Uterus (tissue), 4 donors: ENCODE measurements around the gene PC. TPM values are rescaled to one million over a fixed set of nuclear protein-coding genes. Genes with fewer than 3 reads are reported as not detected.
"Not testable (repeated sequence)": the region's sequence is repeated elsewhere in the genome, so short reads cannot be mapped to it uniquely, and the experiment has no call there.

Experiments
- DNase-seq, 2 donors: peaks; one replicate each; pipeline ENCODE4 v3.0.0-alpha.2; 2019 to 2020
- H3K27ac ChIP-seq, 2 donors: fragments of 200-600 bp; sonication (generic); 1 replicate in 1 of 2; 2 replicates in 1 of 2; pipeline ENCODE4 v1.5.1; 2016 to 2018
- H3K27me3 ChIP-seq, 2 donors: fragments of 200-600 bp; sonication (generic); one replicate each; pipeline ENCODE4 v1.5.1; 2018 to 2019; ENCODE audit warnings: control low read depth in 1 of 2
- H3K36me3 ChIP-seq, 2 donors: fragments of 200-600 bp; sonication (generic); one replicate each; pipeline ENCODE4 v1.5.1; 2019; ENCODE audit warnings: control low read depth in 1 of 2
- H3K4me1 ChIP-seq, 2 donors: fragments of 200-600 bp; sonication (generic); one replicate each; pipeline ENCODE4 v1.5.1; 2018 to 2019; ENCODE audit warnings: control low read depth in 1 of 2
- H3K4me3 ChIP-seq, 2 donors: fragments of 200-600 bp; sonication (generic); 1 replicate in 1 of 2; 2 replicates in 1 of 2; pipeline ENCODE4 v1.5.1; 2018 to 2019; ENCODE audit warnings: mild to moderate bottlenecking in 1 of 2
- H3K9me3 ChIP-seq, 2 donors: fragments of 200-600 bp; sonication (generic); one replicate each; pipeline ENCODE4 v1.5.1; 2019; ENCODE audit warnings: control low read depth in 1 of 2
- POLR2A ChIP-seq, 2 donors: fragments of 450-650 bp; IDR thresholded peaks; one replicate each; pipeline ENCODE4 v1.6.1; 2016; ENCODE audit warnings: antibody characterized with exemption in 2 of 2, mild to moderate bottlenecking in 1 of 2, moderate library complexity in 1 of 2
- intact Hi-C: fragments of 100-400 bp; cut with DNase I; formaldehyde crosslinking; loops from one replicate; pipeline ENCODE4 v1.15.1; 2023; ENCODE audit warnings: low total_unique reads
- microRNA-seq: library from miRNA; unstranded; fragments of <30 nt; microRNA quantifications from one replicate; pipeline ENCODE4, GENCODE V29; 2016; ENCODE audit warnings: borderline microRNAs expressed, borderline replicate concordance
- small RNA-seq: library from RNA; depleted of rRNA; stranded (forward); fragments of <200 nt; gene quantifications from one replicate; pipeline ENCODE3, GENCODE V24; 2016
- total RNA-seq, 4 donors: library from RNA; depleted of rRNA in 3 of 4; stranded (reverse); fragments of >200 nt in 3 of 4; gene quantifications; one replicate each; pipeline versions ENCODE4 v1.1.0 to v1.2.4, GENCODE V29; 2014 to 2023
- TF ChIP-seq, protein P1 (sequence below), 4 experiments: fragments of 200-600 bp in 2 of 4; fragments of 450-650 bp in 2 of 4; sonication (generic) in 2 of 4; IDR thresholded peaks; one replicate each; pipeline ENCODE4 v1.5.1; 2016 to 2019; ENCODE audit warnings: antibody characterized with exemption in 4 of 4, mild to moderate bottlenecking in 2 of 4, moderate library complexity in 1 of 4
- donor health status: DM: yes; HTN: yes; CAD: no.

The PC gene
- total RNA-seq, 4 donors from 2014 or later, result 7.1 to 13.8 (median 8.1) TPM

DNA sequence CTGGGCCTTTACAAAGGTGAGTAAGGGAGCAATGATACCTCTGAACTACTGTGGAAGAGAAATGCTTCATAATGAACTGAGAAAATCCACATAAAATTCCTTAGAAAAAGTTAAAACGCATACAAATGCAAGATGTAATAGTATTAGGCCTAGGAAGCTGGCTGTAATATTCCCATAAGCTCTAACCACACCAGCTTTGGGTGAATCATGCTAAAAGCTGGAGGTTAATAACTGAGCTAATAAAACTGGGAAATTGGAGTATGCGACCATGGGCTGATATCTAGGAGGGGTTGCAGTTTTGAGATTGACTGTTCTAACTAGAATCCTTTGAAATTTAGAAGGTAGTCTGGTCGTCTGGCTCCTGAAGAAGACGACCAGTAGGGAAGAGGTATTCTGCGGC is 143.5 kb downstream of the PC start:
- no peak for DNase-seq
- no peaks in the 10 kb centered on the region for H3K27me3 ChIP-seq
- H3K27ac ChIP-seq, result no peak overlapping the region
- H3K36me3 ChIP-seq, result no peaks in the 10 kb centered on the region
- TF ChIP-seq, protein P1, sequence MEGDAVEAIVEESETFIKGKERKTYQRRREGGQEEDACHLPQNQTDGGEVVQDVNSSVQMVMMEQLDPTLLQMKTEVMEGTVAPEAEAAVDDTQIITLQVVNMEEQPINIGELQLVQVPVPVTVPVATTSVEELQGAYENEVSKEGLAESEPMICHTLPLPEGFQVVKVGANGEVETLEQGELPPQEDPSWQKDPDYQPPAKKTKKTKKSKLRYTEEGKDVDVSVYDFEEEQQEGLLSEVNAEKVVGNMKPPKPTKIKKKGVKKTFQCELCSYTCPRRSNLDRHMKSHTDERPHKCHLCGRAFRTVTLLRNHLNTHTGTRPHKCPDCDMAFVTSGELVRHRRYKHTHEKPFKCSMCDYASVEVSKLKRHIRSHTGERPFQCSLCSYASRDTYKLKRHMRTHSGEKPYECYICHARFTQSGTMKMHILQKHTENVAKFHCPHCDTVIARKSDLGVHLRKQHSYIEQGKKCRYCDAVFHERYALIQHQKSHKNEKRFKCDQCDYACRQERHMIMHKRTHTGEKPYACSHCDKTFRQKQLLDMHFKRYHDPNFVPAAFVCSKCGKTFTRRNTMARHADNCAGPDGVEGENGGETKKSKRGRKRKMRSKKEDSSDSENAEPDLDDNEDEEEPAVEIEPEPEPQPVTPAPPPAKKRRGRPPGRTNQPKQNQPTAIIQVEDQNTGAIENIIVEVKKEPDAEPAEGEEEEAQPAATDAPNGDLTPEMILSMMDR (IDR thresholded peaks at IDR 0.05), result no peak
- no peak for TF ChIP-seq POLR2A (IDR thresholded peaks at IDR 0.05)
- no peaks in the 10 kb centered on the region for H3K4me1 ChIP-seq
- no peaks in the 10 kb centered on the region for H3K9me3 ChIP-seq
- intact Hi-C loops, result no loop called here
- no peak overlapping the region for H3K4me3 ChIP-seq

DNA sequence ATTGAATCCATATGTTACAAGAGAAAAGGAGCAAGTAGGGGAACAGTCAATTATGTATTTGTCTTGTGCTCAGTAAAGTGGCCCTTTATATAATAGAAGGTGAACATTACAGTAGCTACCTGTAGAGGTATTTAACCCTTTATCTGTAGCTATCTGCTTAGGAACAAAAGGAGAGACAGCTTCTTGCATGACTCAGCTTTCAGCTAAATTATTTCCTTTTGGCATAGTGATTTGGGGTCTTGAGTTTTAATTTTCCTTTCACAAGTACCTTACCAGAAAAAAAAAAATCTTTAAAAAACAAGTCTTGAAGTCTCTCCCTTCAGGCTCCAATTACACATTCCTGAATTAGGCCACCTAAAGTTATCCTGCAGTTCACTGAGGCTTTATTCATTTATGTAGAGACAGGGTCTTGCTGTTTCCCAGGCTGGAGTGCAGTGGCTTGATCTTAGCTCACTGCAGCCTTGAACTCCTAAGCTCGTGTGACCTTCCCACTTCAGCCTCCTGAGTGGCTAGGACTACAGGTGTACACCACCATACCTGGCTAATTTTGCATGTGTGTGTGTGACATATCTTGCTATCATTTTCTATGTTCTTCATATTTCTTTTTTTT is 147.5 kb downstream of the PC start:
- TF ChIP-seq POLR2A (IDR thresholded peaks at IDR 0.05), result no peak
- TF ChIP-seq, protein P1 (IDR thresholded peaks at IDR 0.05), result no peak
- Histone ChIP-seq H3K36me3 (no peaks in the 10 kb centered on the region), H3K27ac (no peak overlapping the region), H3K4me1 (no peaks in the 10 kb centered on the region), H3K27me3 (no peaks in the 10 kb centered on the region), H3K9me3 (no peaks in the 10 kb centered on the region), H3K4me3 (no peak overlapping the region)
- DNase-seq, result no peak
- intact Hi-C loops, result no loop called here

DNA sequence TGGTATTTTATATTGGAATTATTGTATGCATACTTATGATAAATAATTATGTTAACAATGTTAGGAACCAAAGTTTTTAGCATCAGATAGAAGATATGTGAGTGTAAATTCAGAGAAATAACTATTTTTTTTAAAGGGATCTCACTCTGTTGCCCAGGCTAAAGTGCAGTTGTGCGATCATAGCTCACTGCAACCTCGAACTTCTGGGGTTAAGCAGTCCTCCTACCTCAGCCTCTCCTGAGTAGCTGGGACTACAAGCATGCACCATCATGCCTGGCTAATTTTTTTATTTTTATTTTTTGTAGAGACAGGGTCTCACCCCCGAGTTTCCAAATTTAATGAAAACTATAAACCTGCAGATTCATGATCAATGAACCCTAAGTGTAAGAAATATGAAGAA is 148.6 kb downstream of the PC start:
- no peak for DNase-seq
- TF ChIP-seq, protein P1 (IDR thresholded peaks at IDR 0.05), result no peak
- TF ChIP-seq POLR2A (IDR thresholded peaks at IDR 0.05), result no peak
- H3K4me1 ChIP-seq, result no peaks in the 10 kb centered on the region
- intact Hi-C loops, result no loop called here
- no peak overlapping the region for H3K4me3 ChIP-seq
- H3K27ac ChIP-seq, result no peak overlapping the region
- no peaks in the 10 kb centered on the region for H3K9me3 ChIP-seq
- no peaks in the 10 kb centered on the region for H3K27me3 ChIP-seq
- H3K36me3 ChIP-seq, result no peaks in the 10 kb centered on the region

GRCh38 chr11:66800720-66801428 is 157.3 kb downstream of the PC start:
- no peak for DNase-seq
- Histone ChIP-seq H3K36me3 (no peaks in the 10 kb centered on the region), H3K27ac (no peak overlapping the region), H3K9me3 (no peaks in the 10 kb centered on the region), H3K4me3 (no peak overlapping the region), H3K27me3 (no peaks in the 10 kb centered on the region), H3K4me1 (no peaks in the 10 kb centered on the region)
- intact Hi-C loops, result no loop called here
- TF ChIP-seq, protein P1 (IDR thresholded peaks at IDR 0.05), result no peak
- TF ChIP-seq POLR2A (IDR thresholded peaks at IDR 0.05), result no peak

DNA sequence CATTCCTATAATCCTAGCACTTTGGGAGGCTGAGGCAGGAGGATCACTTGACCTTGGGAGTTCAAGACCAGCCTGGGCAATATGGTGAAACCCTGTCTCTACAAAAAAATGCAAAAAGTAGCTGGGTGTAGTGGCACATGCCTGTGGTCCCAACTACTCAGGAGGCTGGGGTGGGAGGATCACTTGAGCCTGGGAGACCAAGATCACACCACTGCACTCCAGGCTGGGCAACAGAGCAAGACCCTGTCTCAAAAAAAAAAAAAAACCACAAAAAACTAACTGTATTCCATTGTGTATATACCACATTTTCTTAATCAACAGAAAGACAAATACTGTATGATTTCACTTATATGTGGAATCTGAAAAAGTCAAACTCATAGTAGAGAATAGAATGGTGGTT is 158.4 kb downstream of the PC start:
- intact Hi-C loops, result not testable (repeated sequence)

More for the DNA sequence above, 158.4 kb downstream of the PC start:
- not testable (repeated sequence) for DNase-seq, H3K27ac ChIP-seq, H3K36me3 ChIP-seq, H3K27me3 ChIP-seq, H3K4me1 ChIP-seq, H3K9me3 ChIP-seq, H3K4me3 ChIP-seq

Small RNA genes within 50 kb of the gene (microRNA-seq; reads per million reads assigned to microRNA genes)
- gene MIR3163, result not detected

Small RNA genes within 50 kb of the gene (small RNA-seq; reads per million reads assigned to genes)
- gene MIR3163 (not detected), gene RNU7-23P (not detected)

Other genes with a start within 250 kb of the PC start
- gene SPTBN2, start 229.2 kb downstream of the PC start, total RNA-seq, result 10 to 100 TPM in 1 of 4 donors, 1 to 10 TPM in 1, under 1 TPM in 2; under 0.01 to 31.0 (median 1.6) TPM
- gene RCE1, start 114.9 kb downstream of the PC start, total RNA-seq, result 10 to 100 TPM in 3 of 4 donors, 1 to 10 TPM in 1; 2.3 to 19.4 (median 13.7) TPM
- 10 to 100 TPM in 1 of 4 donors, 1 to 10 TPM in 3; 1.5 to 17.0 (median 5.4) TPM for gene LRFN4, start 101.3 kb downstream of the PC start, total RNA-seq
- not detected for gene C11orf86, start 16.9 kb upstream of the PC start, total RNA-seq
- under 1 TPM in 2 of 4 donors, not detected in 2; 0.55 to 0.61 TPM for gene SYT12, start 64.8 kb upstream of the PC start, total RNA-seq
- gene RHOD, start 98.5 kb upstream of the PC start, total RNA-seq, result 10 to 100 TPM in 2 of 4 donors, 1 to 10 TPM in 2; 9.4 to 23.6 (median 10.4) TPM
- 10 to 100 TPM; 48.2 to 94.9 (median 73.5) TPM for gene KDM2A, start 160.9 kb upstream of the PC start, total RNA-seq